Gastroesophageal sphincter (tissue), 4 donors: ENCODE data around the gene LPP. TPM values are rescaled to one million over a fixed set of nuclear protein-coding genes. Genes with fewer than 3 reads are reported as not detected.

ENCODE experiments used
- ATAC-seq: fragments of 150-250 bp; one replicate; pipeline ENCODE4 v1.9.1; 2016; ENCODE audit warnings: mild to moderate bottlenecking, moderate library complexity
- H3K27ac ChIP-seq, 4 donors: fragments of 200-600 bp; sonication (generic) in 3 of 4; 1 replicate in 3 of 4; 2 replicates in 1 of 4; pipeline ENCODE4 v1.5.1; 2016 to 2019
- H3K27me3 ChIP-seq: fragments of 200-600 bp; sonication (generic); one replicate; pipeline ENCODE4 v1.5.1; 2019
- H3K36me3 ChIP-seq, 2 donors: fragments of 200-600 bp; sonication (generic); one replicate each; pipeline ENCODE4 v1.5.1; 2019; ENCODE audit warnings: control low read depth in 1 of 2
- H3K4me1 ChIP-seq, 3 donors: fragments of 200-600 bp; sonication (generic); 1 replicate in 2 of 3; 2 replicates in 1 of 3; pipeline ENCODE4 v1.5.1; 2016 to 2019; ENCODE audit warnings: control low read depth in 2 of 3
- H3K4me3 ChIP-seq, 2 donors: fragments of 200-600 bp; sonication (generic); one replicate each; pipeline ENCODE4 v1.5.1; 2019; ENCODE audit warnings: mild to moderate bottlenecking in 1 of 2, moderate library complexity in 1 of 2
- H3K9me3 ChIP-seq, 3 donors: fragments of 200-600 bp; sonication (generic); one replicate each; pipeline ENCODE4 v1.5.1; 2017 to 2019; ENCODE audit warnings: control low read depth in 2 of 3
- EP300 ChIP-seq: sonication (generic); formaldehyde crosslinking; IDR thresholded peaks from one replicate; pipeline ENCODE4 v1.6.1; 2017; ENCODE audit warnings: antibody characterized with exemption, mild to moderate bottlenecking
- POLR2A ChIP-seq, 2 donors: fragments of 450-650 bp; IDR thresholded peaks; one replicate each; pipeline ENCODE4 v1.6.1; 2017; ENCODE audit warnings: antibody characterized with exemption in 2 of 2, mild to moderate bottlenecking in 2 of 2, moderate library complexity in 1 of 2
- POLR2AphosphoS5 ChIP-seq: sonication (generic); formaldehyde crosslinking; IDR thresholded peaks from one replicate; pipeline ENCODE4 v1.6.1; 2017; ENCODE audit warnings: antibody characterized with exemption
- WGBS, 2 donors: methylation state at CpG; one replicate each; pipeline ENCODE4 v1.1.5; 2018; ENCODE audit warnings: low coverage in 1 of 2; 5-methylcytosine and 5-hydroxymethylcytosine counted together
- total RNA-seq, 4 donors: library from RNA; depleted of rRNA; stranded (reverse); fragments of >200 nt; gene quantifications; one replicate each; pipeline ENCODE4 v1.1.0, GENCODE V29; 2016
- TF ChIP-seq, protein P1 (sequence below), 4 experiments: fragments of 200-600 bp in 2 of 4; fragments of 450-650 bp in 2 of 4; sonication (generic) in 1 of 4; IDR thresholded peaks; one replicate each; pipeline ENCODE4 v1.5.1; 2017 to 2019; ENCODE audit warnings: antibody characterized with exemption in 4 of 4, mild to moderate bottlenecking in 2 of 4, moderate library complexity in 2 of 4

The LPP gene
- total RNA-seq, 4 donors from 2014 or later, result 1,243 to 2,297 (median 2,164) TPM

DNA sequence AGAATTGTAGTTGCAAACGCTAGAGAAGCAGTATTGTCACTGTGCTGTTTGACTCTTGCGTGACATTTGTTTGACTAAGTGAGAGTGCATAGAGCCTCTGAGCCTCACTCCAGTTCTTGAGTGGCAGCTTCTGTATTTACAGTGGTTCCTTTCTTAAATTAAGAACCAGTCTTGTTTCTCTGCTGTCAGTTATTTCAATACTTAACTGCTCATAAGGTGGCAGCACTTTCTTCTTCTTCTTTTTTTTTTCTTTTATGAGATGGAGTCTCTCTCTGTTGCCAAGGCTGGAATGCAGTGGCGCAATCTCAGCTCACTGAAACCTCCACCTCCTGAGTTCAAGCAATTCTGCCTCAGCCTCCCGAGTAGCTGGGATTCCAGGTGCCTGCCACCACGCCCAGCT is 372.1 kb downstream of the LPP start:
- Histone ChIP-seq H3K27me3 (no peaks in the 10 kb centered on the region), H3K36me3 (peaks cover 0 to 26% of the 10 kb centered on the region in 2 donors), H3K4me1 (peaks cover 14 to 94% (median 20%) of the 10 kb centered on the region in 3 donors), H3K9me3 (no peaks in the 10 kb centered on the region), H3K4me3 (no peak overlapping the region), H3K27ac (peak overlapping the region; percentile 25 to 56 (median 52))
- ATAC-seq, result no peak
- TF ChIP-seq, protein P1, sequence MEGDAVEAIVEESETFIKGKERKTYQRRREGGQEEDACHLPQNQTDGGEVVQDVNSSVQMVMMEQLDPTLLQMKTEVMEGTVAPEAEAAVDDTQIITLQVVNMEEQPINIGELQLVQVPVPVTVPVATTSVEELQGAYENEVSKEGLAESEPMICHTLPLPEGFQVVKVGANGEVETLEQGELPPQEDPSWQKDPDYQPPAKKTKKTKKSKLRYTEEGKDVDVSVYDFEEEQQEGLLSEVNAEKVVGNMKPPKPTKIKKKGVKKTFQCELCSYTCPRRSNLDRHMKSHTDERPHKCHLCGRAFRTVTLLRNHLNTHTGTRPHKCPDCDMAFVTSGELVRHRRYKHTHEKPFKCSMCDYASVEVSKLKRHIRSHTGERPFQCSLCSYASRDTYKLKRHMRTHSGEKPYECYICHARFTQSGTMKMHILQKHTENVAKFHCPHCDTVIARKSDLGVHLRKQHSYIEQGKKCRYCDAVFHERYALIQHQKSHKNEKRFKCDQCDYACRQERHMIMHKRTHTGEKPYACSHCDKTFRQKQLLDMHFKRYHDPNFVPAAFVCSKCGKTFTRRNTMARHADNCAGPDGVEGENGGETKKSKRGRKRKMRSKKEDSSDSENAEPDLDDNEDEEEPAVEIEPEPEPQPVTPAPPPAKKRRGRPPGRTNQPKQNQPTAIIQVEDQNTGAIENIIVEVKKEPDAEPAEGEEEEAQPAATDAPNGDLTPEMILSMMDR (IDR thresholded peaks at IDR 0.05), result peak in 1 of 4 experiments; percentile 11
- no peak for TF ChIP-seq POLR2A (IDR thresholded peaks at IDR 0.05)
- 17 to 56% methylated on average over 2 to 5 of the region's 5 CpGs for WGBS, 2 donors

DNA sequence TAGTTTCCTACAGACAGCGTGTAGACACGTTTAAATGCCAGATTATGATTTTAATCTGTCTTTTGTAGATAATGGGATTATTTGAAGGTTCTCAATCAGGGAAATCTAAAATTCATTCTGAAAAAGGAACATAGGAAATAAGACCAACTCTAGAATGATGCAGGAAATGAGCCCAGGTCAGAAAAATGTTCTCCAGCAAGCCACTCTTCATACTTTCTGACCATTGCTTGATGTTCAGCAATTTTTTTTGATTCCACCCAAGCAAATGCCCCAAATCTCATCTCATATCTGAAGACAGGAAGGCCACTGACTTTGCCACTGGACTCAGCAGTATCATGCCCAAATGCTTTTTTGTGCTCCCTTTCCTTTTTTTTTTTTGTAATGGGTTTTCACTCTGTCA is 373.4 kb downstream of the LPP start:
- H3K36me3 ChIP-seq, result peaks cover 0 to 26% of the 10 kb centered on the region in 2 donors
- ATAC-seq, result no peak
- H3K27me3 ChIP-seq, result no peaks in the 10 kb centered on the region
- H3K9me3 ChIP-seq, result no peaks in the 10 kb centered on the region
- H3K27ac ChIP-seq, result no peak overlapping the region
- 96 to 100% methylated on average over 2 of the region's 2 CpGs for WGBS, 2 donors
- H3K4me3 ChIP-seq, result no peak overlapping the region
- peaks cover 7 to 94% (median 20%) of the 10 kb centered on the region in 3 donors for H3K4me1 ChIP-seq
- TF ChIP-seq POLR2A (IDR thresholded peaks at IDR 0.05) (no peak), POLR2AphosphoS5 (no peak), EP300 (no peak)
- TF ChIP-seq, protein P1 (IDR thresholded peaks at IDR 0.05), result no peak

GRCh38 chr3:188528396-188528795 is 374.4 kb downstream of the LPP start:
- H3K4me1 ChIP-seq, result peaks cover 6 to 94% (median 25%) of the 10 kb centered on the region in 3 donors

DNA sequence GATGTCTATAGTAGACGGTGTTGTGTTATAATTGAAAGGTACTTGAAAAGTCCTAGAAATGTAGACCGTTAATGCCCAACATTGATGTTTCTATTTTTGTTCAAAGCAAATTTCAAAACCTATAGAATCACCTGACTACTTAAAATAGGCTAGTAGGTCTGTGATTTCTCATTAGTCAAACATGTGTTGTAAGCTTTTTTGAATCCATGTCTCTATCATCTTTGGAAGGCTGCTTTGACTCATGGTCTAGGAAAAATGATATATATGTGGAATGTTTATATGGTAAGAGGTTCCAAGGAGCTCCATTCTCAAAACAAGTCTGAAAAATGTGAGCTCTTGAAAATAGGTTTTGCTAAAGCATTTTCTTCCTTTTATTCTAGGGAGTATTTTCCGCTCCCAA is 375.3 kb downstream of the LPP start:
- TF ChIP-seq POLR2A (IDR thresholded peaks at IDR 0.05) (no peak), POLR2AphosphoS5 (no peak), EP300 (no peak)
- TF ChIP-seq, protein P1 (IDR thresholded peaks at IDR 0.05), result no peak
- H3K36me3 ChIP-seq, result peaks cover 0 to 26% of the 10 kb centered on the region in 2 donors
- H3K4me3 ChIP-seq, result no peak overlapping the region
- ATAC-seq, result no peak
- no peaks in the 10 kb centered on the region for H3K9me3 ChIP-seq
- no peaks in the 10 kb centered on the region for H3K27me3 ChIP-seq
- peaks cover 6 to 96% (median 32%) of the 10 kb centered on the region in 3 donors for H3K4me1 ChIP-seq
- 45 to 63% methylated on average over 2 to 3 of the region's 3 CpGs for WGBS, 2 donors
- H3K27ac ChIP-seq, result no peak overlapping the region

More at GRCh38 chr3:188528396-188528795, 374.4 kb downstream of the LPP start:
- H3K36me3 ChIP-seq, result peaks cover 0 to 26% of the 10 kb centered on the region in 2 donors
- 47 to 48% methylated on average over 3 of the region's 3 CpGs for WGBS, 2 donors
- no peaks in the 10 kb centered on the region for H3K9me3 ChIP-seq
- H3K27ac ChIP-seq, result peak overlapping the region in 1 of 4 donors; percentile 34
- H3K4me3 ChIP-seq, result no peak overlapping the region
- H3K27me3 ChIP-seq, result no peaks in the 10 kb centered on the region
- TF ChIP-seq POLR2AphosphoS5 (no peak), POLR2A (IDR thresholded peaks at IDR 0.05) (no peak), EP300 (no peak)
- TF ChIP-seq, protein P1 (IDR thresholded peaks at IDR 0.05), result no peak
- ATAC-seq, result no peak

DNA sequence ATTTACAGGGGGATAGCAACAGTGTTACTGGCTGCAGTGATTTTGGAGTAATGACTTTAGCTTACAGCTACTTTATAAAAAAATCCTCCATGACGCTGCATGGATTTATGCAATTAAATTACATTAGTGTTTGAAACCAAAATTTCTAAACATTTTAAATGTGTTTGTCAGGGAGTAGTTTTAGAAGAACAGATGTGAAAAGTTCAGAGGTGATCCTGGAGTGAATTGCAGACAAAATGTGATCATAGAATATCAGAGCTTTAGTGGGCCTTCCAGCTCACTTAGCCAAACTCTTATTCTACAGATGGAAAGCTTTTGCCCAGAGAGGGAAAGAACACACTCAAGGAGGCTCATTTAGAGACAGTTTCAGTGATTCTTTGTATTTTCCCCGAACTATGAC is 376.3 kb downstream of the LPP start:
- Histone ChIP-seq H3K4me1 (peaks cover 6 to 96% (median 33%) of the 10 kb centered on the region in 3 donors), H3K27ac (peak overlapping the region in 1 of 4 donors; percentile 13), H3K4me3 (no peak overlapping the region), H3K36me3 (peaks cover 0 to 18% of the 10 kb centered on the region in 2 donors), H3K9me3 (no peaks in the 10 kb centered on the region), H3K27me3 (no peaks in the 10 kb centered on the region)
- no peak for TF ChIP-seq POLR2AphosphoS5
- TF ChIP-seq, protein P1 (IDR thresholded peaks at IDR 0.05), result no peak
- no peak for TF ChIP-seq POLR2A (IDR thresholded peaks at IDR 0.05)
- no peak for TF ChIP-seq EP300
- 68 to 78% methylated on average over 2 of the region's 2 CpGs for WGBS, 2 donors
- ATAC-seq, result no peak
